Adrenal gland (tissue), 12 donors: ENCODE results near the gene TRPM4. TPM values are rescaled to one million over a fixed set of nuclear protein-coding genes. Genes with fewer than 3 reads are reported as not detected.
"Not testable (repeated sequence)": the region's sequence is repeated elsewhere in the genome, so short reads cannot be mapped to it uniquely, and the experiment has no call there.

ENCODE experiments used
- DNase-seq, 7 donors: peaks; one replicate each; pipeline ENCODE4 v3.0.0-alpha.2; 2019 to 2020
- H3K27ac ChIP-seq, 5 donors: fragments of 200-600 bp; sonication (generic) in 4 of 5; 1 replicate in 3 of 5; 2 replicates in 2 of 5; pipeline versions ENCODE4 v1.5.1 to v1.8.0; 2016 to 2020; ENCODE audit warnings: mild to moderate bottlenecking in 1 of 5
- H3K27me3 ChIP-seq: fragments of 200-600 bp; 2 replicates; pipeline ENCODE4 v1.8.0; 2021
- H3K36me3 ChIP-seq, 2 donors: fragments of 200-600 bp; replicated peaks in 1 of 2; 1 replicate in 1 of 2; 2 replicates in 1 of 2; pipeline versions ENCODE4 v1.5.1 to v1.8.0; 2018 to 2022
- H3K4me1 ChIP-seq, 2 donors: fragments of 200-600 bp; replicated peaks in 1 of 2; 1 replicate in 1 of 2; 2 replicates in 1 of 2; pipeline versions ENCODE4 v1.5.1 to v1.8.0; 2018 to 2021
- H3K4me3 ChIP-seq, 4 donors: fragments of 200-600 bp; sonication (generic) in 3 of 4; one replicate each; pipeline ENCODE4 v1.5.1; 2016 to 2018
- H3K9me3 ChIP-seq, 3 donors: fragments of 200-600 bp; sonication (generic) in 1 of 3; replicated peaks in 1 of 3; 1 replicate in 2 of 3; 2 replicates in 1 of 3; pipeline versions ENCODE4 v1.5.1 to v1.8.0; 2016 to 2021
- POLR2A ChIP-seq, 2 donors: fragments of 450-650 bp; IDR thresholded peaks; one replicate each; pipeline ENCODE4 v1.6.1; 2017; ENCODE audit warnings: antibody characterized with exemption in 2 of 2, mild to moderate bottlenecking in 2 of 2, moderate library complexity in 1 of 2
- WGBS, 4 donors: extraction: QIAGEN DNeasy Blood & Tissue Kit in 2 of 4; methylation state at CpG; one replicate each; pipeline versions ENCODE4 v1.1.5 to v1.1.7; 2013 to 2017; 5-methylcytosine and 5-hydroxymethylcytosine counted together
- intact Hi-C, 2 donors: fragments of 100-400 bp; cut with DNase I; formaldehyde crosslinking; loops; one replicate each; pipeline versions ENCODE4 v1.14.1 to v1.15.0; 2022 to 2023
- polyA plus RNA-seq, 3 donors: library from polyadenylated mRNA; stranded (reverse); fragments of 200-250 nt in 2 of 3; fragments of 350-450 nt in 1 of 3; fragmentation: Illumina TruSeq in 1 of 3; extraction: RNeasy Lipid Tissue Mini Kit (QIAGEN cat#74804) in 1 of 3; gene quantifications; one replicate each; pipeline ENCODE4 v1.2.3, GENCODE V29; 2013 to 2014
- total RNA-seq, 9 donors: library from RNA; depleted of rRNA in 4 of 9; stranded (reverse); fragments of >200 nt in 4 of 9; fragments of 120-200 nt in 1 of 9; fragmentation: NEBNext Ultra II Directional in 1 of 9; extraction: Animal tissue kit (Norgen Biotek cat#: 25700) in 1 of 9; gene quantifications; one replicate each; pipeline versions ENCODE4 v1.1.0 to v1.2.4, GENCODE V29; 2013 to 2023
- TF ChIP-seq, protein P1 (sequence below), 6 experiments: fragments of 450-650 bp in 4 of 6; fragments of 200-600 bp in 2 of 6; sonication (generic) in 1 of 6; IDR thresholded peaks; 1 replicate in 5 of 6; 2 replicates in 1 of 6; pipeline versions ENCODE4 v1.5.1 to v1.8.0; 2016 to 2021; ENCODE audit warnings: antibody characterized with exemption in 6 of 6, mild to moderate bottlenecking in 2 of 6, moderate library complexity in 1 of 6
- donor health status: healthy with polysubstance abuse.
- donor health status: Bipolar disorder and iron deficiency.
- donor health status: DM: yes; HTN: yes; CAD: no.
- donor health status: DM: no; HTN: no; CAD: no.
- donor health status: DM: no; HTN: no; CAD: no.
- donor health status: DM: yes; HTN: yes; CAD: no.

The TRPM4 gene
- total and polyA plus RNA-seq, 12 donors = 4.2 to 56.3 (median 15.7) TPM

DNA sequence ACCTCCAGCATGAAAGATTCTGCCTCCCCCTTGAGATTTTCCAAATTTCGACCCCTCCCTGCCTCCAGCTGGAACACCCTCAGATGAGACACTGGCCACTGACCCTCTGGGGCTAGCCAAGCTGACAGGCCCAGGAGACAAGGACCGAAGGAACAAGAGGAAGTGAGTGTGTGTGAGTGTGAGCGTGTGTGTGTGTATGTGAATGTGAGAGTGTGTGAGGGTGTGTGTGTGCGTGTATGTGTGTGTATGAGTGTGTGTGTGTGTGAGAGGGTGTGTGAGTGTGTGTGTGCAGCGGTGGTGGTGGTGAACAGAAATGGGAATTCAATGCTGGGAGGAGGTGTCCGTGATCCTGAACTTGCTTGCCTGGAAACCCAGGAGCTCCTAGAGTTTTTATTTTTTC, 16.2 kb upstream of the TRPM4 start:
- no peaks in the 10 kb centered on the region for H3K9me3 ChIP-seq
- TF ChIP-seq, protein P1, sequence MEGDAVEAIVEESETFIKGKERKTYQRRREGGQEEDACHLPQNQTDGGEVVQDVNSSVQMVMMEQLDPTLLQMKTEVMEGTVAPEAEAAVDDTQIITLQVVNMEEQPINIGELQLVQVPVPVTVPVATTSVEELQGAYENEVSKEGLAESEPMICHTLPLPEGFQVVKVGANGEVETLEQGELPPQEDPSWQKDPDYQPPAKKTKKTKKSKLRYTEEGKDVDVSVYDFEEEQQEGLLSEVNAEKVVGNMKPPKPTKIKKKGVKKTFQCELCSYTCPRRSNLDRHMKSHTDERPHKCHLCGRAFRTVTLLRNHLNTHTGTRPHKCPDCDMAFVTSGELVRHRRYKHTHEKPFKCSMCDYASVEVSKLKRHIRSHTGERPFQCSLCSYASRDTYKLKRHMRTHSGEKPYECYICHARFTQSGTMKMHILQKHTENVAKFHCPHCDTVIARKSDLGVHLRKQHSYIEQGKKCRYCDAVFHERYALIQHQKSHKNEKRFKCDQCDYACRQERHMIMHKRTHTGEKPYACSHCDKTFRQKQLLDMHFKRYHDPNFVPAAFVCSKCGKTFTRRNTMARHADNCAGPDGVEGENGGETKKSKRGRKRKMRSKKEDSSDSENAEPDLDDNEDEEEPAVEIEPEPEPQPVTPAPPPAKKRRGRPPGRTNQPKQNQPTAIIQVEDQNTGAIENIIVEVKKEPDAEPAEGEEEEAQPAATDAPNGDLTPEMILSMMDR (IDR thresholded peaks at IDR 0.05) = no peak
- intact Hi-C loops = no loop called here
- no peak for DNase-seq
- H3K27me3 ChIP-seq = no peaks in the 10 kb centered on the region
- H3K27ac ChIP-seq = no peak overlapping the region
- 77 to 87% (median 86%) methylated on average over 6 of the region's 6 CpGs for WGBS, 4 donors
- no peak overlapping the region for H3K4me3 ChIP-seq
- H3K36me3 ChIP-seq = no peaks in the 10 kb centered on the region
- H3K4me1 ChIP-seq = peaks cover 0 to 17% of the 10 kb centered on the region in 2 donors

DNA sequence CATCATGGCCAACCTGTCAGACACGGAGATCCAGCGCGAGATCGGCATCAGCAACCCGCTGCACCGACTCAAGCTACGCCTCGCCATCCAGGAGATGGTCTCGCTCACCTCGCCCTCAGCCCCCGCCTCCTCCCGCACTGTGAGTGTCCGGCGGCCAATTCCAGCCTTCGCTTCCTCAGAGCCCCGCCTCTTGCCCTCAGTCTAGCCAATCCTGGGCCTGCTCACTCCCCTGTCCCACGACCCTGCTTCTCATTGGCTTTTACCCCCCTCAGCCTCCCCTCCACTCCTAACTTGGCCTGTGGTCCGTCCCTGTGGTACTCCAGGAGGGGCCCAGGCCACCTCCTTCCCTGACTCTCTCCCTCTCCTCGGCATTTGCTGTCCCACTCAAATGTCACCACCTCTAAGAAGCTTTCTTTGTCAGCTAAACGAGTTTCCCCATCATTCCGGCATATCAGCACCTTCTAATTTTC, 14.7 kb upstream of the TRPM4 start:
- TF ChIP-seq POLR2A (IDR thresholded peaks at IDR 0.05) = peak in 1 of 2 donors; percentile 8
- TF ChIP-seq, protein P1 (IDR thresholded peaks at IDR 0.05) = no peak
- Histone ChIP-seq H3K9me3 (no peaks in the 10 kb centered on the region), H3K4me3 (peak overlapping the region in 1 of 4 donors; percentile 52), H3K27me3 (no peaks in the 10 kb centered on the region), H3K27ac (no peak overlapping the region), H3K4me1 (peaks cover 0 to 17% of the 10 kb centered on the region in 2 donors), H3K36me3 (no peaks in the 10 kb centered on the region)
- peak; percentile 88 to 96 (median 92) for DNase-seq
- 3 to 6% (median 4%) methylated on average over 12 to 21 of the region's 21 CpGs for WGBS, 4 donors
- intact Hi-C loops = no loop called here

DNA sequence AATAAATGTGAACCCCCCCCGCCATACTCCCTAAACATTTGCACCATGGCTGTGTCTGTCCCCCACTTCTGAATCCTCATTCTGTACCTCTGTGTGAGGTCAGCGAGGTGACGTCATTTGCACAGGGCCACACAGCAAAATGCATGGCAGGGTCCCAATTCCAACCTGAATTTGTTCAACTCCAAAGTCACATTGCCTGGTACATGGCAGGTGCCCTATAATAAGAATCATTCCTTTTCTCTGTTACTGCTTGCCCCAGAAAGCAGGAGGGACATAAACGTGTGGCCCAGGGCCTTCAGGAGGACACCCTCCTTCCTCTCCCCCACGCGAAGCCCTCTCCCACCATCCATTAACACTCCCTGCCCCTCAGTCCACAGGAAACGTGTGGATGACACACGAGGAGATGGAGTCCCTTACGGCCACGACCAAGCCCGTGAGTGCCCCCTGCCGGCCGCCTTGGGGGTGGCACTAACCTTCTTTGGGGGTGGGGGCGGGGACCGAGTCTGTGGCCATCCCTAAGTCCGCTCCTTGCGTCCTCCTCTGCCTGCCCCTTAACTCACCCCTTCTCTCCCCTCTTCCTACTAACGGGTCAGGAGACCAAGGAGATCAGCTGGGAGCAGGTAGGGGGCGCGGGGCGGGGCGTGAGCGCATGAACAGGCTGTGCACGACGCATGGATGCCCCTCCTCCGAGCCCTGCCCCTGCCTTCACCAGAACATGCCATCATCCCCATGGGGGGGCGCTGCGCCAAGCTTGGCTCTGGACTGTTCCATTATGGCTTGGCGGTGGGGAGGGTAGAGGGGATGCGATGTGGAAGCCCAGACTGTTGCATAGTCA, 11.8 kb upstream of the TRPM4 start:
- no peaks in the 10 kb centered on the region for H3K27me3 ChIP-seq
- peak overlapping the region in 1 of 4 donors; percentile 40 for H3K4me3 ChIP-seq
- TF ChIP-seq, protein P1 (IDR thresholded peaks at IDR 0.05) = peak; percentile 71 to 91 (median 84)
- no peak for TF ChIP-seq POLR2A (IDR thresholded peaks at IDR 0.05)
- 7 to 10% (median 8%) methylated on average over 20 to 30 of the region's 30 CpGs for WGBS, 4 donors
- H3K36me3 ChIP-seq = no peaks in the 10 kb centered on the region
- intact Hi-C loops = loop anchor here (2.0 to 5.0 kb wide), 2 partner anchors 43 to 49 kb away; no protein-coding TSS in a partner anchor
- peaks cover 9 to 23% of the 10 kb centered on the region in 2 donors for H3K4me1 ChIP-seq
- DNase-seq = peak; percentile 74 to 92 (median 83)
- H3K27ac ChIP-seq = peak overlapping the region in 1 of 5 donors; percentile 29
- H3K9me3 ChIP-seq = no peaks in the 10 kb centered on the region

DNA sequence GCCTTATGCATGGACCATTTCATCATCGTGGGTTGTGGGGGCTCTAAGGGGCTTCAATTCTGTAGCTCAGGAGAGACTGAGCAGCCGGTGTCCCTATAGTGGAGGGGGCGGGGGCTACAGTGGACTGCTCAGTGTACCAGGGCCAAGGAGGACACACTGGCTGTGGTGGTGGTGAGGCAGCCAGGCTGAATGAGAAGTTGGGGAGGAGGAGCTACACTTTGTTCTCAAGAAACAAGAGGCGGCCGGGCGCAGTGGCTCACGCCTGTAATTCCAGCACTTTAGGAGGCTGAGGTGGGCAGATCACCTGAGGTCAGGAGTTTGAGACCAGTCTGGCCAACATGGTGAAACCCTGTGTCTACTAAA, 11.2 kb upstream of the TRPM4 start:
- peak overlapping the region in 1 of 5 donors; percentile 29 for H3K27ac ChIP-seq
- H3K4me1 ChIP-seq = peaks cover 13 to 29% of the 10 kb centered on the region in 2 donors
- intact Hi-C loops = loop anchor here (2.0 to 5.0 kb wide), 2 partner anchors 44 to 50 kb away; no protein-coding TSS in a partner anchor

More for the DNA sequence above, 11.2 kb upstream of the TRPM4 start:
- 29 to 49% (median 39%) methylated on average over 6 to 7 of the region's 7 CpGs for WGBS, 4 donors
- not testable (repeated sequence) for DNase-seq, H3K36me3 ChIP-seq, H3K4me3 ChIP-seq, H3K27me3 ChIP-seq, H3K9me3 ChIP-seq
